Activated T-cell treated with anti-CD3 and anti-CD28 coated beads, Interleukin-2, amount 50 U/mL, for 24 hours (primary cell): ENCODE data around the gene PPIG.
"Not testable (repeated sequence)": the region's sequence is repeated elsewhere in the genome, so short reads cannot be mapped to it uniquely, and the experiment has no call there.

Experiments
- DNase-seq: peaks from one replicate; pipeline ENCODE4 v3.0.0-alpha.2; 2020
- H3K27ac Mint-ChIP-seq: 2 replicates; pipeline ENCODE4 v1.8.0; 2020; ENCODE audit warnings: mild to moderate bottlenecking, mixed read lengths
- H3K27me3 Mint-ChIP-seq: 2 replicates; pipeline ENCODE4 v1.8.0; 2020; ENCODE audit warnings: mixed read lengths
- H3K36me3 Mint-ChIP-seq: 2 replicates; pipeline ENCODE4 v1.8.0; 2020; ENCODE audit warnings: low read depth, mixed read lengths
- H3K4me1 Mint-ChIP-seq: 2 replicates; pipeline ENCODE4 v1.8.0; 2020; ENCODE audit warnings: low read depth, mixed read lengths
- H3K4me3 Mint-ChIP-seq: 2 replicates; pipeline ENCODE4 v1.8.0; 2020; ENCODE audit warnings: mild to moderate bottlenecking, moderate library complexity, mixed read lengths
- H3K9me3 Mint-ChIP-seq: 2 replicates; pipeline ENCODE4 v1.8.0; 2020; ENCODE audit warnings: mixed read lengths

Gene PPIG

GRCh38 chr2:169687943-169688342 is 103.8 kb downstream of the PPIG start:
- H3K9me3 Mint-ChIP-seq, result peaks cover 20% of the 10 kb centered on the region
- H3K36me3 Mint-ChIP-seq, DNase-seq, H3K4me3 Mint-ChIP-seq, H3K27ac Mint-ChIP-seq: not testable (repeated sequence)
- peaks cover 13% of the 10 kb centered on the region for H3K4me1 Mint-ChIP-seq
- peaks cover 15% of the 10 kb centered on the region for H3K27me3 Mint-ChIP-seq

GRCh38 chr2:169690958-169691357 is 106.8 kb downstream of the PPIG start:
- no peak overlapping the region for H3K4me3 Mint-ChIP-seq
- no peak for DNase-seq
- peaks cover 20% of the 10 kb centered on the region for H3K9me3 Mint-ChIP-seq
- peaks cover 20% of the 10 kb centered on the region for H3K4me1 Mint-ChIP-seq
- peaks cover 18% of the 10 kb centered on the region for H3K36me3 Mint-ChIP-seq
- peaks cover 15% of the 10 kb centered on the region for H3K27me3 Mint-ChIP-seq
- H3K27ac Mint-ChIP-seq, result no peak overlapping the region
